Stimulated activated CD4-positive, alpha-beta T cell treated with anti-CD3 and anti-CD28 coated beads, Interleukin-12 subunit alpha, Interleukin-12 subunit beta, amount 100 ng/mL, for 24 hours (primary cell): ENCODE results near the gene CTCF.

Experiments used
- DNase-seq, 2 experiments: peaks; one replicate each; pipeline ENCODE4 v3.0.0-alpha.2; 2020; ENCODE audit warnings: low read depth in 2 of 2

CTCF gene

DNA sequence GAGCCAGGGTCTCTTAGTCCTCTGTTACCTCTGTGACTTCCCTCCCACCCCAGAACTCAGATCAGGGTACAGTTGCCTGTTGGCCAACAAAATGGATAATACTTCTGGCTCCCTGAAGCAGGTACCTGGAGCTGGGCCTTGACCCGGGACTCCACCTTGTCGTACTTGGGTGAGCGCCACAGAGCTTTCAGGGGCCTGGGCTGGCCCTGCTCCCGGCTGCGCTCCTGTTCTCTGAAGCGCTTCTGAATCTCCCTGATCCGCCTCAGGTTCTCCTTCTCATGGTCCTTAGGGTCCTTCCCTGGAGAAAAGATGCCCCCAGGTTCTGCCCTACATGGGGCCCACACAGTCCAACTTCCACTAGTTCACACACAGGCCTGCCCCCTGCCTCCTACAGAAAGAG, 102.5 kb downstream of the CTCF start:
- DNase-seq, result no peak

DNA sequence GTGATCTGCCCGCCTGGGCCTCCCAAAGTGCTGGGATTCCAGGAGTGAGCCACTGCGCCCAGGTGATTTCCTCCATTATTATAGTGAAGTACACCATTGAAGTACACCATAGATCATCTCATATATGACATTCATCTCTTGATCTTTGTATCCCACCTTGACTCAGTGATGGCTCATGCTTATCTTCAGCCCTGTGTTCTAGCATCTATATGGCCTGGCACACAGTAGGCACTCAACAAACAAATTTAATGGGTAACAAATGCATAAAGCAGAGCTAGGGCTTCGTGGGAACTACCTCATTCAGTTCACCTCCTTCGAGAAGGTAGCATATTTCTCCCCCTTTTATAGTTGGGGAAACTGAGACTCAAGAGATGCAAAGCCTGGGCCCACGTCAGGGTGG, 103.3 kb downstream of the CTCF start:
- DNase-seq, result no peak

DNA sequence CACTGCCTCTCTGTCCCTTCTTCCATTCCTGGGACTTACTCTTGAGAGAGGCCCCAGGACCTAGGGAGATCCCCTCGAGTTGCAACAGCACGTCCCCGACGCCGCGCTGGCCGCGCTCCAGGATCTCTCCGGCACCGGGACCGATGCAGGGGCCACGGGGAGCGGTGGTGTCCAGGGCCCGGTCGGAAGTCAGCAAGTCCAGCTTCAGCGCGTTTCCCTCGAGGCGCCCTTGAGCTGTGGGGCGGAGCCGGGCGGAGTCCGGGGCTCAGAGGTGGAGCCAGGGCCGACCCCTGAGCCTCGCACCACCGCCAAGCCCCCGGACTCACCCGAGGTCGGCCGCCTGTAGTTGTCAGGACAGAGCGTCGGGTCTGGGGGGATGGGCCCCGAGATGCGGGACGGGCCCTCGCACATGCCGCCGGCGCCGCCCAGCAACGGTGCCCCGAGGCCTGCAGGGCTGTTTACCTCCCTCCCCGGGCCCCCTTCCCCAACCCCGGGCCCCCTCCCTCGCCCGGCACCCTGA, 103.8 kb downstream of the CTCF start:
- DNase-seq, result no peak

DNA sequence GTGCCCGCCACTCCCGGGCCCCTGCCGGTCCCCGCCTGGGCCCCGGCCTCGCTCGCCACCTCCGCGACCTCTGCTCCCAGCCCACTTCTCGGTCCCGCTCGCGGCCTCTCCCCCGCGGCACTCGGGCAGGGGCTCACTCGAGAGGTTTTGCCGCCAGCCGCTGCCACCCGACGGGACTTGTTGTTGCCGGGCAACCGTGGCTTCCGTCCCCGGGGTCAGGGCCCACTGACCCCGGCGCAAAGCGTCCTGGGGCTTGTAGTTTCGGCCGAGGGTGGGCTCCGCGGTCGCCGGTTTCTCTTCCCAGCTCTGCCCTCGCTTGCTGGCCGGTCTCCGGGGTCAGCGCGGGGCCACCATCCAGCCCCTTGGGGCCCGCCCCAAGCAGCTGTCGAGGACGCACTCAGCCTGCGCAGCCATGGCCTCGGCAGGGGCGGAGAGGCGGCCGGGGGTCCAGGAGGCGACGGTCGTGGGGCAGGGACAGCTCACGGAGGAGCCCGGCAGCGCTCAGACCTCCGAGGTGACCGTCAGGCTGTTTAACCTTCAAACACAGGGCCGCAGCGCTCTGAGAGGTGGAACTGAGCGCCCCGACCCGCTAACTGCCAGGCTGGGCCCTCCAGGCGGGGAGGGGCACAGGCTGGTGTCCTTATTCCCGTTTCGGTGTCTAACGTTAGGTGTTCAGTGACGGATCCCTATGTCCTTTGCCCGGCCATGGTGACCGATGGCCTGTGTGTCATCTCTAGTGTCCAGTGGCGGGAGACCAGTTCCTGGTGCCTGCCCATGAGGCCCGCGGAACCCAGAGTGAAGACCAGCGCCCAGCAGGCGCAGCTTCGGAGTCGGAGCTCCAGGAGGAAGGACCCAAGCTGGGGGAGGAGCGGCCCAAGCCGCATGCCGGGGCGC, 104.5 kb downstream of the CTCF start, which contains the start of the genes C16orf86 and ENKD1:
Gene C16orf86, plus strand, starts transcription at position 256 of the 894 bp plus-strand sequence. Its CDS starts 157 bp downstream, at position 413.
Gene ENKD1, minus strand, starts transcription at position 192 of the 894 bp plus-strand sequence. CDS start 308 bp downstream, outside the sequence.
- peak; percentile 61 to 71 for DNase-seq

DNA sequence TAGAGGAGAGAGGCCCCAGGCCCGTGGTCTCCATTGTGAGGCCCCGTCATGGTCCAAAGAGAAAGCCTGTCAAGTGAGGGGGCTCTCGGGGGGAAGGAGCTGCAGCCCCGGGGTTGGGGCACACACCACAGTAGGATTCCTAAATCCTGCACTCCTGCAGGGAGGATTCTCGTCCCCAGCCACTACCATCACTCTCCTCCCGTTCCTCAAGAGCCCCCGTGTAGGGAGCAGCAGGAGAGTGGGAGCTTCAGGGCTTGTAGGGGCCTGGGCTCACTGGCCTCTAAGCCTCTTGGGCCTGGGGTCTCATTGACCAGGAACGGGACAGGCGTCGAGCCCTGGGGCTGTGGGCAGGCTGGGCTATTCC, 105.1 kb downstream of the CTCF start:
- DNase-seq, result no peak

DNA sequence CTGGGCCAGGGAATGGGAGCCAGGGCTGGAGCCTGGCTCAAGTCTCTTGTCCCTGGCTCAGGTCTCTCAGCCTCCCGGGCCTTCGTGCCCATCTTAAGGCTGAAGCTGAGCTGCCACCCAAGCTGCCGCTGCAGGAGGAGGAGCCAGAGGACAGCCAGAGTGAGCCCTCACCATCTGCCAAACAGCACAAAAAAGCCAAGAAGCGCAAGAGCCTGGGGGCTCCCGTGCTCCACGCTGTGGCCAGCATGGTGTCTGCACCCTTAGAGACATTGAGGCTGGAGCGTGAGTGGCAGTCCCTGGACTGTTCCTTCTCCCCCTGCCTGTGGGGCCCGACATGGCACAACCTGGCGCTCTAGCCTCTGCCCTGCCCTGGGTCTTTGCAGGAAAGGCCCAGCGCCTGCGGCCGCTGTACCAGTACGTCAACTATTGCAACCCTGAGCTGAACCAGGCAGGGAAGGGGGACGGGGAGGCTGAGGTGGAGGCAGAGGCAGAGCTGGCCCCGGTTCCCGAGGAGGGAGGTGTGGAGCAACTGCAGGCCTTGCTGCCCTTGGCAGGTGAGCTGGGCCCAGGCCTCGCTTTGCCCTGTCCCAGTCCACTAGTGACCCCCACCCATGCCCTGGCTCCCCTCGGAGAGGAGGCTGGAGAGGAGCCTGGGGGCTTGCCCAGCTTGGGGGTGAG, 105.6 kb downstream of the CTCF start:
- peak; percentile 58 to 71 for DNase-seq

DNA sequence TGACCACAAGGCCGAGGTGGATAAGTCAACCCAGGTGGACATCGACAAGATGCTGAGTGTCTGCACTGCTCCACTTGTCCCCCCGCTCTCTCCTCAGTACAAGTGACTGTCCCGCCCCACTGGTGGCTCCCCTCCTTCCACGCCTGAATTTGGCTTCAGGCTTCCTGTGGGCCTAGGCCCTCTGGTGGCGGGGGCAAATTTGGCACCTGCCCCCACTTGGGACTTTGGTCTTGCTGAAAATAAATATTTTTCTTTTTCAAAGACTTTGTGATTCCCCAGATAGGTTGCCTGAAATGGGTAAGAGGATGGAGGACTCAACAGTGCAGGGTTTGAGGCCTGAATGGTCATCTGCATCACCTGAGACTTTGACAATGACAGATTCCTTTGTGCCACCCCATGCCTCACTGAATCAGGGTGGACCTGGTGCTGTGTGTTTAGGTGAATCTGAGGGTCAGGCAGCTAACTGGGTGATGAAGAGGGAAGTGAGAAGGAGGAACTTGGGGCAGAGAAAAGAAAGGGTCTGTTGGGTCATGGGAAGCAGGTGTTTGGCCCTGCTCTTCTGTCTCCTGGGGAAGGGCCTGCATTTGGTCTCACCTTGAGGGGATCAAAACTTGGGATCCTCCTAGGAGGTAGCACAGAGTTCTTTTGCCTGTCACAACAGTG, 106.3 kb downstream of the CTCF start:
- DNase-seq, result no peak

DNA sequence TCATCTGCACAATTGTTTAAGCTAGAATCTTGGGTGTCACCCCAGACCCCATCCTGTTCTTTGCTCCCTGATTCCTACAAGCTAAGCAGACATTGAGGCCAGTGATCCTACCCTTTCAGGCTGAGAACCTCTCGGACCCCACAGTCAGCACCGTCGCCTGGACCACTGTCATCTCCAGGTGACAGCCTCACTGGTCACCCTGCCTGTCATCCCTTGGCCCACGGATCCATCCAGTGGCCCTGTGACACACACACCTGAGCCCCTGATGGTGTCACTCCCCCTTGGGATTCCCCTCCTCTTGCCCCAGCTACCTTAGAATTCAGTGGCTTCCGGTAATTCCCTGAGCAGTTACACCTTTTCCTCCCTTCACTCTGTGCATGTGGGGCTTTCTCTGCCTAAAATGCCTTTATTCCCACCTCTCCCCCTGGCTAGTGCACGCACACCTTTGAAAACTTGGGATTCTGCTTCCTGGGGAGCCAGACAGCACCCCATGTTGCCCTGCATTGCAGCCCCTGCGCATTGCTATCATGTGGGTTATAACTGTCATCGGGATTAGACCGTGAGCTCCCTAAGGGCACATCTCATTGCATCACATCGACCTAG, 107.3 kb downstream of the CTCF start:
- DNase-seq, result no peak

DNA sequence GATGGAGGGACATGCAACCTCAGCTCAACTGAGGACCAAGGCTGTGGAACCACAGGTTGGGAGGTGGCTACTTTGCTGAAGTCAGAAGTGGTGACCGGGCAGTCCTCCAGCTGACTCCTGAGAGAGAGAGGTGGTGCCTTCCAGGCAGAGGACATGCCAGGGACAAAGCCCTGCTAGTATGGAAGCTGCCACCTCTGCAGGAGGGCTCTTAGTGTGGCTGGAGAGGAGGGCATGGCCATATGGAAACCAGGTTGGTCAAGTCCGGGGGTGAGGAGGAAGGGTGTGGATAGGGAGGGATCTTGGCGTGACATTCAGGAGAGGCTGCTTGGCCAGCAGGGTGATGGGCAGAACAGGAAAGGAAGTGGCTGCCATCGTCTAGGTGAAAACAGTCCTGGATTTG, 110.0 kb downstream of the CTCF start:
- no peak for DNase-seq

DNA sequence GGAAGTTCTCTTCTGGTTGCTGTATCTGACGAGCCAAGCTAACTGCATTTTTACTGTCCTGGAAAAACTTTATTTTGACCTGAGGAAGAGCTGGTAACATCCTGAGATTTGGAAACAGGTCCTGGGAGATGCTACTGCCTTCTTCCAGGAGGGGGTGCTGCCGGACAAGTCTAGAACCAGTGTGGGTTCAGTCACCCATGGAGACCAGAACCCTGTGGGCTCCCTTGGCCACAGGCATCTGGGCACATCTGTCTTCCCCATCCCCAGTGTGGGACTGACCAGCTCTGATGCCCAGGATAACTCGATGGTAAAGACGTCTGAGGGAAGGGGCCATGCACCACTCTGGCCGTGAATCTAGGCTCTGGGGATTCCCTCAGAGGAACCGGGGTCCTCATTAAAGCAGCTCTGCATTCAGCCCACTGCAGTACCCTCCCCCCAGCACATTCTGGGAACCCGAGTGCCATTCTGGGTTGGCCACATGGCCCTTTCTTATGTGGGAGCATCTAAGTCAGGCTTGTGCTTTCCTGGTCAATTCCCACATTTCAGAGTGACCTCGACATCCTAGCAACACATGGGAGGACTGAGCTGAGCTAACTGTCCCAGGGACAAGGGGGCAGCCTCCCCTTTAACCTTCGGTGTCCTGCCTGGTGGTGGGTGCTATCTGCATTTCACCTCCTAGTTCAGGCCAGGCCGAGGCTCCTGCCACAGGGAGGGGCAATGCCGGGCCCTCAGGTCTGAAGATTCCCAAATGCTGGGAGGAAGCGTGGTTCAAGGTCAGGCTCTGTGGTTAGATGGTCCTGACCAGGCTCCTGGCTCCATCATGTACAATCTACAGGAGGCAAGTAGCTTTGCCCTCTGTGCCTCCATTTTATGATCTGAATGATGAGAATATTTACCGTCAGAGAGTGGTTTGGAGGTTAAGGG, 110.7 kb downstream of the CTCF start:
- peak in 1 of 2 experiments; percentile 32 for DNase-seq

DNA sequence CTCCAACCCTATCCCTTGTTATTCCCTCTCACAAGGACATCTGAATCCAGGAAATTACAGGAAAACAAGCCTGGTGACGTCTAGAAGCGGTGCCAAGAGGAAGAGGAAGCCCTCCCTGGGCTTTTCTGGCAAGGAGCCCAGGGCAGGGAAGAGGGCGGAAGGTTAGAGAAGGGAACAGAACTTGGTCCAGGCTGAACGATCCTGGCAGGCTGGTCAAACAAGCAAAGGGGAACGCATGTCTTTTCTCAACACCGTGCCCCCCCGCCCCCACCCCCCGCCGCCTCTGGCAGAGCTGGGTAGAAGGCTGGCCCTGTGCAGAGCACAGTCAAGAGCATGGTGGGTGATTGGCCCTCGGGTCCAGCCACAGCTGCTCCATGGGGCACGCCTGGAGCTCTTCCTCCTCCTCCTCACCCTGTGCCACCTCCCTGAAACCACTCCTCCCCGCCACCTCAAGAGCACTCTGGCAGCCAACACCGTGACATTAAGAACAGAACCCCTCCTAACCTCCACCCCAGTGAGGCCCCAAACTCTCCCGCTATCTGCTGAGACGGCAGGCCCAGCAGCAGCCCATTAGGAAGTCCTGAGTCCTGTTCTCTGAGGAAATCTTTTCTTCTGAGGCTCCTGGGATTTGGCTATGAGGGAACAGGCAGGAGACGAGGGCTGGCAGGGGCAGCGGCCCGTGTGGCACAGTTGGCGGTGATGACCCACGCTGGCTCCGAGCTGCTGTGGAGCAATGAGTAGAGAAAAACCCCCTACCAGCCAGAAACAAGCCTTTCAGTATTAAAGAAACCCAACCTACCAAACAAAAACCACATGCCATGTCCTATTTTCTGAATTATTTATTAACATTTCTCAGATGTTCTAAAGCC, 111.6 kb downstream of the CTCF start:
- no peak for DNase-seq

DNA sequence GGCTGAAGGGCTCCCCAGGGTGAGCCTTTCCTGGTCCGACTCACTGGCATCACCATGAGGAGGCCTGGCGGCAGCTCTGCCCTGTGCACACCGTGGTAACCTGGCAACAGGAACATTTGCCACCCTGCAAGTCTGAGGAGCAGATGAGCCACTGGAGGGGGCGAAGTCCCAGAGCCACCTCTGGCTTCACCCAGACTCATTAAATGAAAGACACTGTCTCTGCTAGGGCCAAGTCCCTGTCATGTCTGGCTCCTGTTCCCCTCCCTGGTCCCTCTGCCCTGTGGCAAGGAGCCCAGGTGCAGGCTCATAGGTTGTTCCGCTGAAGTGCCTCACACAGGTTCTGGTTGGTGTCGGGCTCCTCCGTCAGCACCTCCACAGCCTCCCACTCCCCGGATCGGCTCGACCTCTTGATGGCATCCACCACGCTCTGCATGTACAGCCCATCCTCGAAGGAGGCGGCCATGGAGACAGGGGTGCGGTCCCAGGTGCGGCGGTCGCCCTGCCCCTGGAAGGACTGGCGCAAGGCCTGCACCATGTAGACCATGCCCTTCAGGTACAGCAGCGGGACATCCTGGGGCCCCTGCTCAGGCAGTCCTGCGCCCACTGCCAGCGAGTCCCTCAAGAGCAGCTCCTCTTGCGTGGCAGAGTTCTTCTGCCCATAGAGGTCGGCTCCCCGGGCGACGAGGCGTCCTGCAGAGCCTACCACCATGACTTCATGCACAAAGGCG, 112.7 kb downstream of the CTCF start:
- no peak for DNase-seq

DNA sequence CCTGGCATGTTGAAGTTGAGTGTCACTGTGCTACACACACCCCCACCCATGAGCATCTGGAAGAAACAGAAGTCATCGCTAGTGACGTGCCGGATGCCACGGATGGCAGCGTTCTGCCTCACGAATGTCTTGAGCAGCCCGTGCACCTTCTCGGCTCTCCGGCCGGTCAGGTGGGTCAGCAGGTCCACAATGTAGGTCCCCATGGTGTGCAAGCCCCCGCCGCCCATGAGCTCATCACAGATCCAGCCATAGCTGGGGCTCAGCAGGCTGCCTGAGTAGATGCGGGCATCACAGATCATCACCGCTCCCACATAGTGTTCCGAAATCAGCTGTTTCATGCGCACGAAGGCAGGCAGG, 113.2 kb downstream of the CTCF start:
- no peak for DNase-seq

DNA sequence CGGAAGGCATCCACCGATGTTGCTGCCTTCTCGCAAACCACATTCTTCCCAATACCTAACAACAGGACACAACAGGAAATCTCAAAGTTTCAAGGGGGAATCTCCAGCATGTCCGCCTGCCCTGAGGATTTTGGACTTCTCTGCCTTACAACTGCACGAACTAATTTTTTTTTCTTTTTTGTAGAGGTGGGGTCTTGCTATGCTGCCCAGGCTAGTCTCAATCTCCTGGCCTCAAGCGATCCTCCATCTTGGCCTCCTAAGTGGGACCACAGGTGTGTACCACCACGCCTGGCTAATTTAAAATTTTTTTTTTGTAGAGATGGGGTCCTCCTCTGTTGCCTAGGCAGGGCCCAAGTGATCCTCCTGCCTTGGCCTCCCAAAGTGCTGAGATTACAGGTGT, 113.7 kb downstream of the CTCF start:
- DNase-seq, result no peak

DNA sequence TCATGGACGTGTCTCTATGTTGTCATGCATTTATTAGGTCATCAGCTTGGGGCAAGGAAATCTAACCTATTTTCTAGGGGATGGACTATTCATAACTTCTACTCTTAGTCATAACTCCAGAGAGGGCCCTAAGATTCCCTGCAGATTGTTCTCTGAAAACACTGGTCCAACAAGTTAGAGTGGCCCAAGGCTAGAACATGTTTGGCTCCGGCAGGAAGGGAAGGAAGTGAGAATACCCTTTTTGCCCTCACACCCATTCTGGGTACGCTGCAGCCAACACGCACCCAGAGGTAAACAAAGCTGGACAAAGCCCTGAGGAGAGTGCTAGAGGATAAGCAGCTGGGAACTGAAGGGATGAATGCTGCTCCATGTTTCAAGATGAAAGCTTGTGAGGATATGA, 114.2 kb downstream of the CTCF start:
- DNase-seq, result no peak

DNA sequence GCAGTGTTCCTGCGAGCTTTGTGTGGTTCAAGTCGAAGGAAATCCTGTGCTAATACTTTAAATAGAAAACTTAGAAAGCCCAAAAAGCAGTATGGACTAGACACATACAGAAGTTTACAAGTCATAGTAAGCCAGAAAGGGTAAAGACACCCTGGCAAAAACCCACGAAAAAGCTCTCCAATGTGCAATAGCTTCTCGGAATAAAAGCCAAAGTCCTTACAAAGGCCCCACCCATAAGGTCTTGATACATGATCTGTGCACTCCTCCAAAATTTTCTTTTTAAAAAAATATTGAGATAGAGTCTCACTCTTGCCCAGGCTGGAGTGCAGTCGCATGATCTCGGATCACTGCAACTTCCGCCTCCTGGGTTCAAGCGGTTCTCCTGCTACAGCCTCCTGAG, 114.6 kb downstream of the CTCF start:
- no peak for DNase-seq

DNA sequence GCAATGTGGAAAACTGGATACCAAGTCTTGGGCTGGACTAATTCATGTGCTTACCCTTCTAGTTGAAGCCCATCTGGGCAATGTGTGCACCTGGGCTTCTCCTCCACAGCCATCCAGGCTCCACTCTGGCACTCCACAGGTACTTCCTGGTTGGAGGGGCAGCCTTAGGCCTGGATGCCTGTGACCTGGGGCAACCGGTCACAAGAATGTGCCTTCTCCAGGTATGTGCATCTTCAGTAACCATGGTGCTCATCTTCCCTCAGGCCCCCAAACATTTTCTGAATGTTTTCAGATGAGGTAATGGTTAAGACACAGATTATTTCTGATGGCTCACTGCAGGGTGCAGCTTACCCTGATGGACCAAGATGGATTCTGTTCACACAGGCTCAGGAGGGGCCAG, 115.4 kb downstream of the CTCF start:
- DNase-seq, result no peak

DNA sequence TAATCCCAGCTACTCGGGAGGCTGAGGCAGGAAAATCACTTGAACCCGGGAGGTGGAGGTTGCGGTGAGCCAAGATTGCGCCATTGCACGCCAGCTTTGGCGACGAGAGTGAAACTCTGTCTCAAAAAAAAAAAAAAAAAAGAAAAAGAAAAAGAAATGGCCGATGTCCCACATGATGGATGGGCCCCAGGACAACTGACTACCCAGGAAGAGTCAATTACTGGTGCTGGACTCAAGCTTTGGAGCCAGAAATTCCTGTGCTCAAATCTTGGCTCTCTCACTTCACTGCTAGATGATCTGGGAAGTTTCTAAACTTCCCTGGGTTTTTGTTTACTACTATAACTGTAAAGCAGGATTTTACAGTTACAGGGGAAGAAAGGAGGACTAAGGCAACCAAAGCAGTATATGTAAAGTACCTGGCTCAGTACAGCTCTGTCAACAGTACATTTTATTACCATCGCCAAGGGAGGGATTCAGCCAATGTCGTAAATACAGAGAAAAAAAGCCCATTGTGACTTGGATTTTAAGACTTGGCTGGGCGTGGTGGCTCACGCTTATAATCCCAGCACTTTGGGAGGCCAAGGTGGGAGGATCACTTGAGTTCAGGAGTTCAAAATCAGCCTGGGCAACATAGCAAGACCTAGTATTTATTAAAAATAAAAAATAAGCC, 116.2 kb downstream of the CTCF start:
- no peak for DNase-seq
